ENCODE measurements around the gene CLDN8.
A peak's percentile ranks its signal among the peaks of the same experiment; 100 is the strongest.

CLDN8 gene

DNA sequence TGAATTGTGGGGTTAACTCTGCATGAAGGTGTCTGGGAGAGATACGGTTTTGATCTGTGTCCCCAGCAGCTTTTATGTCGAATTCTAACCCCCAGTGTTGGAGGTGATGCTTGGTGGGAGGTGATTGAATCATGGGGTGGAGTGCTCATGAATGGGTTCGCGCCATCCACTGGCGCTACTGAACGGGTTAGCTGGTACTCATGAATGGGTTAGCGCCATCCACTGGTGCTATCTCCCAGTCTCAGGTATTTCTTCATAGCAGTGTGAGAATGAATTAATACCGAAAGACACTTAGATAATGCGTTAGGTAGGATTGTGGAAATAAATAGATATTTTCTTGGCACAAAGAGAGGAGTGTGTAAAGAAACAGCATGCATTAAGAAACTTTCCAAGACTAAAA, 32.9 kb upstream of the CLDN8 start:
- CTCF ChIA-PET: no interaction called here
- POLR2A ChIA-PET (ENCODE audit: low non-redundant PET): no interaction called here
- DNase-seq (ENCODE audit: low spot score): no peak
- TF ChIP-seq, protein P1, sequence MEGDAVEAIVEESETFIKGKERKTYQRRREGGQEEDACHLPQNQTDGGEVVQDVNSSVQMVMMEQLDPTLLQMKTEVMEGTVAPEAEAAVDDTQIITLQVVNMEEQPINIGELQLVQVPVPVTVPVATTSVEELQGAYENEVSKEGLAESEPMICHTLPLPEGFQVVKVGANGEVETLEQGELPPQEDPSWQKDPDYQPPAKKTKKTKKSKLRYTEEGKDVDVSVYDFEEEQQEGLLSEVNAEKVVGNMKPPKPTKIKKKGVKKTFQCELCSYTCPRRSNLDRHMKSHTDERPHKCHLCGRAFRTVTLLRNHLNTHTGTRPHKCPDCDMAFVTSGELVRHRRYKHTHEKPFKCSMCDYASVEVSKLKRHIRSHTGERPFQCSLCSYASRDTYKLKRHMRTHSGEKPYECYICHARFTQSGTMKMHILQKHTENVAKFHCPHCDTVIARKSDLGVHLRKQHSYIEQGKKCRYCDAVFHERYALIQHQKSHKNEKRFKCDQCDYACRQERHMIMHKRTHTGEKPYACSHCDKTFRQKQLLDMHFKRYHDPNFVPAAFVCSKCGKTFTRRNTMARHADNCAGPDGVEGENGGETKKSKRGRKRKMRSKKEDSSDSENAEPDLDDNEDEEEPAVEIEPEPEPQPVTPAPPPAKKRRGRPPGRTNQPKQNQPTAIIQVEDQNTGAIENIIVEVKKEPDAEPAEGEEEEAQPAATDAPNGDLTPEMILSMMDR (conservative IDR thresholded peaks at IDR 0.05; ENCODE audit: low read depth): no peak
- H3K27ac ChIP-seq: no peak overlapping the region

DNA sequence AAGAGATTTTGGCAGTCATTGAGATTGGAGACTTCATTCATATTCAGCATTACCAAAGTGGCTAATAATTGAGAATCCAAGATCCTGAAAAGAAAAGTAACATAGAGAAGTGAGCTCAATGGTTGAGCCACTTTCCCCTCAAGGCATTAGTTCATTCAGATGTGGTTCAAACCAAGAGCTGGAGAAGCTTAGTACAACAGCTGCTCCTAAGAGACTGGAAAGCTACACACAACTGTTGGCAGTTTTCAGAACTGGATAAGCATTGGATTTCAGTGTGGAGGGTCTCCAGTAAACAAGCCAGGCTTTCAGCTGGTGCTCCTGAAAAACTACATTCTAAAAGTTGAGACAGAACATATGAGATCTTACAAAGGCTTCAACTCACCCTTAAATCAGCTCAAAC, 29.2 kb upstream of the CLDN8 start:
- TF ChIP-seq, protein P1 (conservative IDR thresholded peaks at IDR 0.05; ENCODE audit: low read depth): no peak
- no peak overlapping the region for H3K27ac ChIP-seq
- ChIA-PET POLR2A (ENCODE audit: low non-redundant PET) (no interaction called here), CTCF (interaction anchor here (0.6 to 1.1 kb wide), 2 partner anchors 10 to 252 kb away, joined by 3 to 4 read pairs; no protein-coding TSS in a partner anchor)
- no peak for DNase-seq (ENCODE audit: low spot score)

DNA sequence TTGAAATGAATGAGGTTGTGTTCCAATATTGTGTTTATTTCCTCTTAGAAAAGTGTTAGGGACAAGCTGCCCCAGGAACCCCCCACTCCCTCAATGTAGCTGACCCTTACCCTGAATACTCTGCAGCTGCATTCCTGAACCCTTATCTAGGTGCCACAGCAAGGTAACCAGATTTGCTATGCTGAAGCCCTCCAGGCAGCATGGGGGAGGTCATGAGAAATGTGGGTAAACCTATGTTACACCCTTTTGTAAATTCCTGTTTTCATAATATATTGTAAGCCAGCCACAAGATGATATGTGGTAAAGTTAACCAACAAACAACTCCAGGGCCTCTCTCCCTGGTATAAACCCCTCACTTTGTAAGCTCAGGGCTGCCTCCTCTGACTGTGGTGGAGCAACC, 27.8 kb upstream of the CLDN8 start:
- no peak overlapping the region for H3K27ac ChIP-seq
- ChIA-PET POLR2A (ENCODE audit: low non-redundant PET) (no interaction called here), CTCF (no interaction called here)
- no peak for DNase-seq (ENCODE audit: low spot score)
- TF ChIP-seq, protein P1 (conservative IDR thresholded peaks at IDR 0.05; ENCODE audit: low read depth): no peak

DNA sequence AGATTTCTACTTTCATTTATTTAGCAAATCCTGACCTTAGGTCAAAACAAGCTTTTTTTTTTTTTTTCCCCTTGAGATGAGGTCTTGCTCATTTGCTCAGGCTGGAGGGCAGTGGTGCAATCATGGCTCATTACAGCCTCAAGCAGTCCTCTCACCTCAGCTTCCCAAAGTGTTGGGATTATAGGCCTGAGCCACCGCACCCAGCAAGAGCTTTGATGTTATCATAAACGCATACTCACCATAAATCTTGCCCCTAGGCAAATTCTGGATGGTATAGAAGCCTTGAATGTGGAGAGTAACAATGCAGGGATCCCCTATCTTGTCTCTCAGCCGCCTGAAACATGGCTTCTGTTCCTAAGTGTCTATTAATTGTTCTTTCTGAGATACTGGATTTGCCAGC, 24.8 kb upstream of the CLDN8 start:
- POLR2A ChIA-PET (ENCODE audit: low non-redundant PET): no interaction called here

DNA sequence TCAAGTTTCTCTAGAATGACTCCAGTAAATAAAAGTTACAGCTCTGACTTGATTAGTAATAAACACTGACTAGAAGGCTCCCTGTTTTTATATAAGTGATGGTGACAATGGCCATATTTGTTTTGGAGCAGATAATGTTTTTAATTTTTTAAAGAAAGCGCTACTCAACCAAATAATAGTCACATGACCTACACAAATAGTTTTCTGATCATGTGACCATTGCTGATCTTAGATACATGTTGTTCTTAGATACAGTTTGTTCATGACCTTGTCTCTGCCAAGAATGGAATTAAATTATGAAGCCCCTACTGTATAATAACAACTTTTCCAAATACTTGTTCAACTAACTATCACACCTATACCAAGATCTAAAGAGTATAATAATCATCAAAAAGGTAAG, 22.3 kb upstream of the CLDN8 start:
- TF ChIP-seq, protein P1 (conservative IDR thresholded peaks at IDR 0.05; ENCODE audit: low read depth): no peak
- H3K27ac ChIP-seq: no peak overlapping the region
- DNase-seq (ENCODE audit: low spot score): no peak
- POLR2A ChIA-PET (ENCODE audit: low non-redundant PET): no interaction called here
- CTCF ChIA-PET: no interaction called here

More for the DNA sequence above, 24.8 kb upstream of the CLDN8 start:
- CTCF ChIA-PET: interaction anchor here (1.1 kb wide), 1 partner anchor 196 kb away, joined by 4 read pairs; no protein-coding TSS in a partner anchor
- H3K27ac ChIP-seq: no peak overlapping the region
- TF ChIP-seq, protein P1 (conservative IDR thresholded peaks at IDR 0.05; ENCODE audit: low read depth): no peak
- no peak for DNase-seq (ENCODE audit: low spot score)

DNA sequence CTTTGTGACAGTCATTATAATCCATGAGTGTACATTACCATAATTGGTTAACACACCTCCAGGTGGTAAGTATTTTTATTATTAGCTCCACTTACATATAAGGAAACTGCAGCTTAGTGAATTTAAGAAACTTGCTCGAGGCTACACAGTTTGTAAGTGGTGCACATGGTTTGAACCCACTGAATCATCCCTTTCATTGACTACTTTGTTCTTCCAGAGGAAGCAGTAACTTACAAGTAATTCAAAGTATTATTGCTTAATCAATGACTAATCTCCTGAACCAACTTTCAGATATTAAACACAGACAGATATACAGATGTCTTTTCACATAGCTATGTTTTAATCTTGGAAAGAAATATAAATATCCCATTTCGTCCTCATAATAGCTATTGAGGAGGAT, 18.7 kb upstream of the CLDN8 start:
- TF ChIP-seq, protein P1 (conservative IDR thresholded peaks at IDR 0.05; ENCODE audit: low read depth): no peak
- POLR2A ChIA-PET (ENCODE audit: low non-redundant PET): no interaction called here
- DNase-seq (ENCODE audit: low spot score): peak; percentile 48
- CTCF ChIA-PET: interaction anchor here (0.9 kb wide), 1 partner anchor 11 kb away, joined by 3 read pairs; no protein-coding TSS in a partner anchor
- no peak overlapping the region for H3K27ac ChIP-seq

DNA sequence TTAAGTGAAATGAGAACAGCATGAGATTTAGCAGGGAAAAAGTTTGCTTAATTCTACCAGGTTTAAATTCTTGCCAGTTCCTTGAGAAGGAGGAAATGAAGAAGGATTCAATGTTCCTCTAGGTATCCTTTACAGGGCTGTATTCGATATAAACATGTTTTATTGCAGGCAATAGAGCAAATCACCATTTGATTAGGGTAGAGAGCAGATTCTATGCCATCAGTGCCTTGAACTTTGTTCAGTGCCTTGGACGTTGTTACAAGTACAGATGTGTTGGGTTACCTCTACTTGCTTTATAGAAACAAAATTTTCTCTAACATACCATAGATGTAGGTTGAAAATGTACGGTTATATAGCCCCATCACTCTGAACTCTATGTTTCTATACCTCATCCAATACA, 18.2 kb upstream of the CLDN8 start:
- TF ChIP-seq, protein P1 (conservative IDR thresholded peaks at IDR 0.05; ENCODE audit: low read depth): no peak
- no peak overlapping the region for H3K27ac ChIP-seq
- ChIA-PET POLR2A (ENCODE audit: low non-redundant PET) (no interaction called here), CTCF (no interaction called here)
- no peak for DNase-seq (ENCODE audit: low spot score)

Data from RWPE1 (cell line).